Measurements from ENCODE around the gene CCDC69. TPM values are rescaled to one million over a fixed set of nuclear protein-coding genes. Genes with fewer than 3 reads are reported as not detected.
A peak's percentile ranks its signal among the peaks of the same experiment; 100 is the strongest.

The CCDC69 gene
- total RNA-seq, 4 donors from 2014 or later = 217 to 341 (median 285) TPM

GRCh38 chr5:151174612-151175101 is 49.2 kb downstream of the CCDC69 start:
- no peaks in the 10 kb centered on the region for H3K9me3 ChIP-seq
- H3K4me1 ChIP-seq = peaks cover 7 to 15% (median 14%) of the 10 kb centered on the region in 4 donors
- H3K4me3 ChIP-seq = peak overlapping the region; percentile 18 to 21 (median 18)
- TF ChIP-seq POLR2AphosphoS5 (IDR thresholded peaks at IDR 0.05) (peak in 1 of 2 donors; percentile 36), CTCF (IDR thresholded peaks at IDR 0.05) (no peak), EP300 (IDR thresholded peaks at IDR 0.05) (no peak), POLR2A (IDR thresholded peaks at IDR 0.05; ENCODE audit: low read depth) (no peak)
- WGBS = 59% methylated on average over 9 of the region's 15 CpGs
- DNase-seq (ENCODE audit: extremely low spot score) = no peak
- intact Hi-C loops (cut with DNase I) = no loop called here
- H3K27me3 ChIP-seq = no peaks in the 10 kb centered on the region
- peak overlapping the region; percentile 28 to 55 (median 50) for H3K27ac ChIP-seq (replicated peaks in 1 of 4)
- H3K36me3 ChIP-seq = peaks cover 0 to 23% (median 16%) of the 10 kb centered on the region in 4 donors

- Histone ChIP-seq H3K36me3 (peaks cover 0 to 18% (median 11%) of the 10 kb centered on the region in 4 donors), H3K4me1 (peaks cover 10 to 20% (median 20%) of the 10 kb centered on the region in 4 donors), H3K9me3 (no peaks in the 10 kb centered on the region), H3K27ac (replicated peaks in 1 of 4) (peak overlapping the region; percentile 28 to 55 (median 50)), H3K4me3 (peak overlapping the region; percentile 18 to 21 (median 18)), H3K27me3 (no peaks in the 10 kb centered on the region)
- 89% methylated on average over 10 of the region's 11 CpGs for WGBS
- peak in 1 of 2 donors; percentile 56 for TF ChIP-seq POLR2AphosphoS5 (IDR thresholded peaks at IDR 0.05)
- TF ChIP-seq POLR2A (IDR thresholded peaks at IDR 0.05; ENCODE audit: low read depth) = no peak
- DNase-seq (ENCODE audit: extremely low spot score) = no peak
- intact Hi-C loops (cut with DNase I) = no loop called here
Measured at GRCh38 chr5:151173711-151174611, 49.9 kb downstream of the CCDC69 start.

- intact Hi-C loops (cut with DNase I) = no loop called here
- Histone ChIP-seq H3K9me3 (no peaks in the 10 kb centered on the region), H3K4me1 (peaks cover 12 to 27% (median 24%) of the 10 kb centered on the region in 4 donors), H3K27me3 (no peaks in the 10 kb centered on the region), H3K4me3 (no peak overlapping the region), H3K36me3 (no peaks in the 10 kb centered on the region), H3K27ac (replicated peaks in 1 of 4) (no peak overlapping the region)
- TF ChIP-seq CTCF (IDR thresholded peaks at IDR 0.05) = no peak
- no peak for TF ChIP-seq POLR2AphosphoS5 (IDR thresholded peaks at IDR 0.05)
- no peak for TF ChIP-seq POLR2A (IDR thresholded peaks at IDR 0.05; ENCODE audit: low read depth)
- no peak for TF ChIP-seq EP300 (IDR thresholded peaks at IDR 0.05)
- WGBS = 71% methylated on average over 1 of the region's 1 CpG
- DNase-seq (ENCODE audit: extremely low spot score) = no peak
Measured at GRCh38 chr5:151171529-151171928, 52.4 kb downstream of the CCDC69 start.

- DNase-seq (ENCODE audit: extremely low spot score) = no peak
- TF ChIP-seq POLR2AphosphoS5 (IDR thresholded peaks at IDR 0.05) (peak in 1 of 2 donors; percentile 26), POLR2A (IDR thresholded peaks at IDR 0.05; ENCODE audit: low read depth) (no peak)
- intact Hi-C loops (cut with DNase I) = loop anchor here (5.0 kb wide), 1 partner anchor 69 kb away; no protein-coding TSS in a partner anchor
Measured at GRCh38 chr5:151168602-151169344, 55.1 kb downstream of the CCDC69 start.

GRCh38 chr5:151167022-151167421 is 56.9 kb downstream of the CCDC69 start:
- 87% methylated on average over 9 of the region's 9 CpGs for WGBS
- H3K27ac ChIP-seq (replicated peaks in 1 of 4) = no peak overlapping the region
- H3K27me3 ChIP-seq = no peaks in the 10 kb centered on the region
- no peaks in the 10 kb centered on the region for H3K36me3 ChIP-seq
- H3K9me3 ChIP-seq = no peaks in the 10 kb centered on the region
- no peak overlapping the region for H3K4me3 ChIP-seq
- TF ChIP-seq POLR2AphosphoS5 (IDR thresholded peaks at IDR 0.05) = no peak
- no peak for TF ChIP-seq POLR2A (IDR thresholded peaks at IDR 0.05; ENCODE audit: low read depth)
- TF ChIP-seq CTCF (IDR thresholded peaks at IDR 0.05) = no peak
- no peak for TF ChIP-seq EP300 (IDR thresholded peaks at IDR 0.05)
- no peak for DNase-seq (ENCODE audit: extremely low spot score)
- peaks cover 15 to 39% (median 31%) of the 10 kb centered on the region in 4 donors for H3K4me1 ChIP-seq
- intact Hi-C loops (cut with DNase I) = loop anchor here (5.0 kb wide), 1 partner anchor 70 kb away; no protein-coding TSS in a partner anchor

More at GRCh38 chr5:151168602-151169344, 55.1 kb downstream of the CCDC69 start:
- H3K4me1 ChIP-seq = peaks cover 19 to 25% (median 24%) of the 10 kb centered on the region in 4 donors
- no peak overlapping the region for H3K4me3 ChIP-seq
- no peaks in the 10 kb centered on the region for H3K27me3 ChIP-seq
- H3K27ac ChIP-seq (replicated peaks in 1 of 4) = no peak overlapping the region
- H3K9me3 ChIP-seq = no peaks in the 10 kb centered on the region
- no peaks in the 10 kb centered on the region for H3K36me3 ChIP-seq
- WGBS = 71% methylated on average over 10 of the region's 10 CpGs

All from esophagus muscularis mucosa (tissue), 4 donors.